Activated B cell treated with CpG ODN at 0.5 μM for 24 hours (primary cell): ENCODE results near the gene EIF1AX. TPM values are rescaled to one million over a fixed set of nuclear protein-coding genes. Genes with fewer than 3 reads are reported as not detected.

ENCODE experiments used
- ATAC-seq: fragments of 200-7000 bp; cut with Tn5 transposase; one replicate; pipeline ENCODE4 v1.10.0; 2021; ENCODE audit warnings: low read depth, mild to moderate bottlenecking, moderate library complexity
- CTCF ChIA-PET: fragments of 350-600 bp; sonication (Branson Sonifier 250); formaldehyde crosslinking; loops from one replicate; lab custom pipeline; 2021; ENCODE audit warnings: antibody characterized with exemption; lab: Charles Lee
- POLR2A ChIA-PET: fragments of 350-600 bp; sonication (Branson Sonifier 250); formaldehyde crosslinking; loops from one replicate; lab custom pipeline; 2021; ENCODE audit warnings: antibody characterized with exemption; lab: Charles Lee
- DNase-seq: peaks from one replicate; pipeline ENCODE4 v3.0.0; 2022
- H3K27ac Mint-ChIP-seq: one replicate; pipeline ENCODE4 v1.8.0; 2020; ENCODE audit warnings: mixed read lengths
- H3K27me3 Mint-ChIP-seq: one replicate; pipeline ENCODE4 v1.8.0; 2021; ENCODE audit warnings: mixed read lengths
- H3K36me3 Mint-ChIP-seq: one replicate; pipeline ENCODE4 v1.8.0; 2021; ENCODE audit warnings: low read depth, mixed read lengths
- H3K4me1 Mint-ChIP-seq: one replicate; pipeline ENCODE4 v1.8.0; 2021; ENCODE audit warnings: mixed read lengths
- H3K4me3 Mint-ChIP-seq: one replicate; pipeline ENCODE4 v1.8.0; 2020; ENCODE audit warnings: mild to moderate bottlenecking, mixed read lengths
- H3K9me3 Mint-ChIP-seq: one replicate; pipeline ENCODE4 v1.8.0; 2020; ENCODE audit warnings: mixed read lengths
- intact Hi-C: fragments of 100-400 bp; cut with micrococcal nuclease; formaldehyde crosslinking; loops from one replicate; pipeline ENCODE4 v1.15.1; 2024
- total RNA-seq: library from RNA; stranded (reverse); gene quantifications from 2 replicates; pipeline ENCODE4 v1.2.3, GENCODE V29; 2022
- TF ChIP-seq, protein P1 (sequence below): fragments of 200-600 bp; IDR thresholded peaks from one replicate; pipeline ENCODE4 v1.8.0; 2022; ENCODE audit warnings: antibody characterized with exemption, mild to moderate bottlenecking

The EIF1AX gene
- total RNA-seq, 1 donor from 2014 or later = 58.8 TPM

DNA sequence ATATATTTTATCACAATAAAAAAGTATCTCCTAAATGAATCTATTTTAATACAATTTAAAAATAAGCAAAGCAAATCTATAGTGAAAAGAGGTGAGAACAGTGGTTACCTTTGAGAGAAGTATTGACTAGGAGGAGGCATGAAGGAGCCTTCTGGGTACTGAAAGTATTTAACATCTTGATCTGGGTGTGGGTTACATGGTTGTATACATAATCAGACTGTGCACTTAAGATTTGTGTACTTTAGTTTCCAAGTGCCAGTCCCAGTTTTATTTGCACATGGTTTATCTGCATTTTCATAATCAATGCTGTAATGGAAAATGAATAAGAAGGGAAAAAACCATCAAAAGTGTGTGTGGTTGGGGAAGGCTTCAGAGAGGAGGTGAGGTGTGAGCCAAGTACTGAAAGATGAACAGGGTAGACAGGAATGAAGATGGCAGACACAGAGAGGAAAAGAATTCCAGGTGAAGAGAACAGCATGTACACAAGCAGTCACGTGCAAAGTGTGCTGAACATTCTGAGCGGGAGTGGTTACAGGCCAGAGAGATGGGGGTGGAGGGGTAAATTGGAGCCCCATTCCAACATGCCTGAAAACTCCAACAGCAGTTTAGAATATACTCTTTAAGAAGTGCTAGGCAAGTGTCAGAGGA, 39.6 kb downstream of the EIF1AX start:
- TF ChIP-seq, protein P1, sequence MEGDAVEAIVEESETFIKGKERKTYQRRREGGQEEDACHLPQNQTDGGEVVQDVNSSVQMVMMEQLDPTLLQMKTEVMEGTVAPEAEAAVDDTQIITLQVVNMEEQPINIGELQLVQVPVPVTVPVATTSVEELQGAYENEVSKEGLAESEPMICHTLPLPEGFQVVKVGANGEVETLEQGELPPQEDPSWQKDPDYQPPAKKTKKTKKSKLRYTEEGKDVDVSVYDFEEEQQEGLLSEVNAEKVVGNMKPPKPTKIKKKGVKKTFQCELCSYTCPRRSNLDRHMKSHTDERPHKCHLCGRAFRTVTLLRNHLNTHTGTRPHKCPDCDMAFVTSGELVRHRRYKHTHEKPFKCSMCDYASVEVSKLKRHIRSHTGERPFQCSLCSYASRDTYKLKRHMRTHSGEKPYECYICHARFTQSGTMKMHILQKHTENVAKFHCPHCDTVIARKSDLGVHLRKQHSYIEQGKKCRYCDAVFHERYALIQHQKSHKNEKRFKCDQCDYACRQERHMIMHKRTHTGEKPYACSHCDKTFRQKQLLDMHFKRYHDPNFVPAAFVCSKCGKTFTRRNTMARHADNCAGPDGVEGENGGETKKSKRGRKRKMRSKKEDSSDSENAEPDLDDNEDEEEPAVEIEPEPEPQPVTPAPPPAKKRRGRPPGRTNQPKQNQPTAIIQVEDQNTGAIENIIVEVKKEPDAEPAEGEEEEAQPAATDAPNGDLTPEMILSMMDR = no peak
- ATAC-seq (no peak), DNase-seq (no peak)
- H3K4me1 Mint-ChIP-seq = no peaks in the 10 kb centered on the region
- no peaks in the 10 kb centered on the region for H3K27me3 Mint-ChIP-seq
- ChIA-PET POLR2A (no interaction called here), CTCF (no interaction called here)
- intact Hi-C loops = no loop called here
- no peak overlapping the region for H3K4me3 Mint-ChIP-seq
- H3K36me3 Mint-ChIP-seq = no peaks in the 10 kb centered on the region
- H3K9me3 Mint-ChIP-seq = no peaks in the 10 kb centered on the region
- no peak overlapping the region for H3K27ac Mint-ChIP-seq

DNA sequence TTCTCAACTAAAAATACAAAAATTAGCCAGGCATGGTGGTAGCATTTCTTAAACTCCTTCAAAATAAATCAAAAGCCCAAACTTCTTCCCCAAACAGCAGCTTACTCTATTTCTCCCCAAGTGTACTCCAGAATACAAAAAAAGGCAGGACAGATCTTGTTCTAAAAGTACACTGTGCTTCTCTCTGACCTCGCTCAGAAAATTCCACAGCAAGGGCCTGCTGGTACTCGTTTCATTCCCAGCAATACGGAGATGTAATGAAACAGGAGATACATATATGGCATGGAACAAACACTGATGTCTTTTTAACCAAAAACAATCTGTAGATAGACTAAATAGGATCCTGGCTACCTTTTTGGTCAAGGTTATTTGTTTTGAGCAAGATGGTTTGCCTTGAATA, 50.1 kb downstream of the EIF1AX start:
- Mint-ChIP-seq H3K27ac (no peak overlapping the region), H3K27me3 (peaks cover 2% of the 10 kb centered on the region), H3K36me3 (no peaks in the 10 kb centered on the region), H3K4me3 (no peak overlapping the region), H3K9me3 (no peaks in the 10 kb centered on the region), H3K4me1 (no peaks in the 10 kb centered on the region)
- POLR2A ChIA-PET = no interaction called here
- intact Hi-C loops = no loop called here
- DNase-seq (no peak), ATAC-seq (no peak)
- CTCF ChIA-PET = no interaction called here
- TF ChIP-seq, protein P1 = no peak

DNA sequence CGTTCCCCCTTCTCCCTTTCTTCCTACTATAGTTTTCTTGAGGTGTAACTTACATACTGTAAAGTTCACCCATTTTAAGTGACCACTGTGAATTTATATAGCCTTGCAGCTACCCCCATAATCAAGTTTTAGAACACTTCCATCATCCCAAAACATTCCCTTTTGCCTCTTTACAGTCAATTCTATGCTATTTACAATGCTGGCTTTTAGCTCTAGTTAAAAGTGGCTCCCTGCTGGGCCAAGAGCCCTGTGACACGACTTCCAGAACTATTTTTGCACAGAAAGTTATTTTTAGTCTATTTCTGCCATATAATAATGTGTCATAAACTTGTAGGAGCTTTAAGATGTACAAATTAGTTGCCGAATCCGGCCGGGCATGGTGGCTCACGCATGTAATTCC, 51.8 kb downstream of the EIF1AX start:
- no peak for ATAC-seq
- H3K27me3 Mint-ChIP-seq = peaks cover 2% of the 10 kb centered on the region
- intact Hi-C loops = no loop called here
- no peaks in the 10 kb centered on the region for H3K9me3 Mint-ChIP-seq
- ChIA-PET POLR2A (no interaction called here), CTCF (no interaction called here)
- H3K36me3 Mint-ChIP-seq = no peaks in the 10 kb centered on the region
- DNase-seq = no peak
- no peak overlapping the region for H3K4me3 Mint-ChIP-seq
- no peaks in the 10 kb centered on the region for H3K4me1 Mint-ChIP-seq
- TF ChIP-seq, protein P1 = no peak
- H3K27ac Mint-ChIP-seq = no peak overlapping the region

DNA sequence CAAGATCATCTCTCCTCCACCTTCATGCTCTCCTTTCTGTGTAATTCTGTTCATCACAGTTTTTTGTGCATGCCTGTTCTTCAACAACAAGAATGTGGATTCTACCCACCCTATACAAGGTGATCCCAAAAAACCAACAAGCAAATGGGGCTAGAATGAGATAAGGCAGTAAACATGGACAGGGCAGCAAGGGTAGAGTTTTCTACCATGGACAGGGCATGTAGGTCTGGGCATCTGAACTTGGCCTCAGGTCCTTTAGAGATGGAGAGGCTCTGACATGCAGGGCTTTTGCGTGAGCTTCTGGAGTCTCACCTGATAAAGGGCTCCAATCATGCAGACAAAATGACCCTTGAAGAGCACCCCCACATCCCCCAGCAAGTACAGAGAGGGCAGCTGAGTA, 61.4 kb downstream of the EIF1AX start:
- no peaks in the 10 kb centered on the region for H3K4me1 Mint-ChIP-seq
- TF ChIP-seq, protein P1 = no peak
- H3K27ac Mint-ChIP-seq = no peak overlapping the region
- H3K4me3 Mint-ChIP-seq = no peak overlapping the region
- POLR2A ChIA-PET = interaction anchor here (0.6 kb wide), 1 partner anchor 816 kb away, joined by 3 read pairs; no protein-coding TSS in a partner anchor
- H3K36me3 Mint-ChIP-seq = no peaks in the 10 kb centered on the region
- CTCF ChIA-PET = no interaction called here
- H3K9me3 Mint-ChIP-seq = no peaks in the 10 kb centered on the region
- intact Hi-C loops = no loop called here
- DNase-seq (no peak), ATAC-seq (no peak)
- H3K27me3 Mint-ChIP-seq = no peaks in the 10 kb centered on the region

Other genes starting within 250 kb of the EIF1AX start
- gene BCLAF3, start 150.8 kb downstream of the EIF1AX start, total RNA-seq = 11.6 and 15.3 TPM in 2 replicates
- gene MAP7D2, start 24.9 kb downstream of the EIF1AX start, total RNA-seq = 0.16 and 0.32 TPM in 2 replicates
- 36.1 and 40.5 TPM in 2 replicates for gene RPS6KA3, start 125.1 kb upstream of the EIF1AX start, total RNA-seq